NCI-H526 (cell line): Measurements from ENCODE around the gene CT47C1.
A peak's percentile ranks its signal among the peaks of the same experiment; 100 is the strongest.

ENCODE experiments used
- DNase-seq, 2 experiments: peaks; one replicate each; lab custom pipeline; 2025; lab: John Stamatoyannopoulos, UW

The CT47C1 gene

DNA sequence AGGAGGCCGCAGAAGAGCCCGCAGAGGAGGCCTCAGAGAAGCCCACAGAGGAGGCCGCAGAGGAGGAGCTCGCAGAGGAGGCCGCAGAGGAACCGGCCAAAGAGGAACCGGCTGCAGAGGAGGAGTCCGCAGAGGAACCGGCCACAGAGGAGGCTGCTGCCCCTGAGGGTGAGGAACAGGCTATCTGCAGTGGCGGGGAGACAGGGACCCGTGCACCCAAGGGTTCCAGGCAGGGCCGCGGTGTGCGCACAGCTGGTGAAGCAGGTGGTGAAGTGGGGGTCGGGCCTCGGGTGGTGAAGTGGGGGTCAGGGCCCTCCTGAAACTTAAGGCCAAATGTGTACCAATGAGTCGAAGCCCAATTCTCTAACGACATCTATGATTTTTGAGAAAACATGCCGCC is 1.1 kb downstream of the CT47C1 start:
- DNase-seq: no peak

DNA sequence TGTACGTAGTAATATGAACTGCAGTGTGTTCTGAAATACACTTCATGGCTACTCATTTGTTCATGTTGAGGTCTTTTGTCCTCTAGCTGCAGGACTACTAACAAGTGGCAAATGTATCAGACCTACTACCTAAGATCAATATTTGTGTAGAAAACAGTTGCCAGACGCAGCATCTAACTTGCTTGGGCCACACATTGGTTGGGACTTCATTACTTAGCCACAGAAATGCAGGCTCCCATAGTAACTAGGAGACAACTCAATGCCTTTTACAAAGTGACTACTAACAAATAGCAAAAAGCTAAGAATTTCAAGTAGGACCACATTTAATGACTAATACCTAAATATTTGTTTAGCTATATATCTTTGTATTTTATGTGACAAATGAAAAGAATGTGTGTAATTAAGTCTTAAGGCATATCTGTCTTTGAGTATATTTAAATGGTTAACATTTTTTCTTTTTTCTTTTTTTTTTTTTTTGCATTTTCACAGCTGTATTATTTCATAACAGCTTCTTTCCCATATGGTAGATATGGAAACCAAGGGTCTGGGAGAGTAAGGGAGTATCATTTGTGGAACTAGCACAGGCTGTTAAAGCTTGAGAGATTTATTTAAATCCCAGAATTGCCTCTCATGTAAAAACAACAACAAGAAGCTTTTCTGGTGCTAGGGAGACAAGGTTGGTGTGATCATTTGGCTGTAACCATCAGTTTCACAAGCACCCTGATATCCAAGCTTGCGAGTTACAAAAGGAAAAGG is 2.7 kb downstream of the CT47C1 start:
- DNase-seq: no peak

DNA sequence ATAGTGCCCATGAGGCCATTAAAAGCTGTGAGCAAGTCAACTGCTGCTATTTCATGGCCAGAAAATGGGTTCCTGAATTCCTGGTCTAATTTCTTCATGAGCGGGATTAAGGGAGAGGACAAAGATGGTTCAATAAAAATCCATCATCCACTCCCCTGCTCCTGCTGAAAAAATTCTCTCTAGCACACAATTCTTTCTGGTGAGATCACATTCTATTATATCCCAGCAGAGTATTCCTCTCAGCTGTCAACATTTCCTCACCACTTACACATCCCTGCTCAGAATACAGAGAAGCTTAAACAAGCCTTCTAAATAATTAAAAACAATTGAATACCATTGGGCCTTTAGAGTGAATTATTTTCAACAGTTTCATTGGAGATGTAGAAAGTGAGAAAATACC is 9.5 kb downstream of the CT47C1 start:
- DNase-seq: no peak

DNA sequence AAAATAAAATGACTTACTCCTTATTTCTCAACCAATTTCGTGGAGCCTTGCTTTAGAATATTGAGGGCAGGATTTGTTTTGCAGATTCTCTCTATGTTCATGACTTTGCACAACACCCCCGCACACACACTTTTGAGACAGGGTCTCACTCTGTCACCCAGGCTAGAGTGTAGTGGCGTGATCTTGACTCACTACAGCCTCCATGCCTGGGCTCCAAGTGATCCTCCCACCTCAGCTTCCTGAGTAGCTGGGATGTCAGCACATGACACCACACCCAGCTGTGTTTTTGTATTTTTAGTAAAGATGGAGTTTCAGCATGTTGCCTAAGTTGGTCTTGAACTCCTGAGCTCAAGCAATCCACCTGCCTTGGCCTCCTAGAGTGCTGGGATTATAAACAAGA is 12.0 kb downstream of the CT47C1 start:
- no peak for DNase-seq

DNA sequence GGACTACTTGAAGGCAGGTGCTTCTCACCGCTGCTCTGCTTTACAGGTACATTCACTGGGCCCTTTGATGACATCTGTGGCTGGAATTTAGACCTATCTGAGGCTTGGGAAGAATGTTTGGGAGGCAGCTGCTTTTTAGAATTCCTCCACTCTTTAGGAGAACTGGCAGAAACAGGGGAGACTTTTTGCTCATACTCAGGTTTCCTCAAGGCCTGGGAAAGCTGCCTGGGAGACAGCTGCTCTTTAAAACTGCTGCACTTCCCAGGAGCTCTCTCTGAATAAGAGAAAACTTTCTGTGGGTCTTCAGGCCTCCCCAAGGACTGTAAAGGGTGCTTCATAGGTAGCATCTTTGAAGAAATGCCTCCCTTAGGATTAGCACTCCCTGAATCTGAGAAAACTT is 14.3 kb downstream of the CT47C1 start:
- DNase-seq: no peak

DNA sequence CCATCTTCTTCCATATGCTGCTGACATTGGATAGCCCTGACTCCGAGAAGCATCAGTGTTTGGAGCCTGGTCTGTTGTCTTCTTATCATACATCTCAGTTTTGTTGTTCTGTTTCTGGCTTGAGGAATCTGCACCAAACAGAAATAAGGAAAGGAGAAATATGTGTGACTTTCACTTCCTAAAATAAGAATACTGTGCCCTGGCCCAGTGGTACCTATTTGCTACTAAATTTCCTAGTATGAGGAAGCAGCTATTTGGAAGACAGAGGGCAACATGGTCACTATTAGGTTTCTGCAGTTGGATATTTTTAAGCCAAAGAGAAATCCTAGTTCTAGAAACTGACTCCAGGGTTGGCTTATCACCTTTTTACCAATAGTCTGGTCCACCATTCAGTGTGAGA is 16.8 kb downstream of the CT47C1 start:
- DNase-seq: no peak

DNA sequence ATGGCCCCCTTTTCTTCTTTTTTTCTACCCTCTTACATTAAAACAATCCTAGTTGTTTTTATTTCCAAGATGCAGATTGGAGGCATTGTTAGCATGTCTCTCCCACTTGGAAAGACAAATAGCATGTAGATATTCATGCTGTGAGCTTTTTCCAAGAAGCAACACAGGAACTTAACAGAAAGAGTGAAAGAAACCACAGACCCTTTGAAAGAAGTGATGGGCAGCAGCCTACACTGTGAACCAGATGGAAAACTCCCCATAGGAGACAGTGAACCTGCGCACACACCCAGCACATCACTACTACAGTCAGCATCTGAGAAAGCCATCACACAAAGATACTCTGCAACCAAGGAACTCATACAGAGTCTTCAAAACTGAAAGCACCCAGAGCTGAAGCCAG is 17.8 kb downstream of the CT47C1 start:
- no peak for DNase-seq

DNA sequence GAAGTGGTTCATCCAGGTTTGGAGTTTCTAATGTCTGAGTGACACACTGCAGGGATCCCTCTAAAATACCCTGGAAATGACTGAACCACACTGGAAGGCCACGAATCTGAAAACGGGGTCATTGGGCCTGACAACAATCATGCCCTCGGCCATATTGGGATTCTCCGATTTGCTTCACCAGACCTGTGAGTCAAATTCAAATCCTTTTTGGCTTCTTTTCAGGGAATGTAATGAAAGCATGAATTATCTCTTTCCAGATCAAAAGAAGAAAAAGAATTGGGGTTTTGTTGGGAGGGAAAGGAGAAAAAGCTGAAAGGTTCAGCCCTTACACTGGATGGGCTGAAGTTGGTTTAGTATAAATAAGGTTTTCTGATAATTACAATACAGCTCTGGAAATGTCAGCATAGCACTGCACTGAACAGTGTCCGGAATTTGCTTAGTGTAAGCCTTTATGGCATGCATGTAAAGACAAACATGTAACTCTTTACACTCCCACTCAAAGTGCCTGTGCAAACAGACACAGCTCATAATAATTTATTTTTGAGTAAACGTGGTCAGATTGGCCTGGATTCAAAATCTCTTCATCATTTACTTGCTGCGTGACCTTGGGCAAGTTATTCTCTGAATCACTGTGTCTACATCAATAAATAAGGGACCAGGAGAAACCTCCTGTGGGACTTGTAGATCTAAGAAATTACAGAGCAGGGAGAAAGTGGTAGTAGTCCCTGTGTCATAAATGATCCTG is 21.4 kb downstream of the CT47C1 start:
- no peak for DNase-seq

DNA sequence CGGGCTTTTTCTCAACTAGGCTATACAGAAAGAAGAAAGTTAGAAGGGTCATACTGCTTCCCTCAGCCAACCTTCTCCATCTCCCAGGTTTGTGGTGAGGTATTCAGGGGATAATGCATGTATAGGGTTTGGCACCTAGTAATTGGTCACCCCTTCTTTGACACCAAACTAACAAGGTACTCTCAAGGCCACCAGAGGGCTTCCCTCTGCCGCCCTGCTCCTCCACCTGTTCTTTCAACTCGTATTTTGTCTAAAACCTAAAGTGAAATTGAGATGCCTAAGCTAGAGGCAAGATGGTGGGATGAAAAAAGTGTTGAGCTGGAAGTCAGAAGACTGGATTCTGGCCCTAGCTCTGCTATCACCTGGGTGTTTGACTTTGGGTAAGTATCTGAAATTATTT is 22.0 kb downstream of the CT47C1 start:
- DNase-seq: no peak

DNA sequence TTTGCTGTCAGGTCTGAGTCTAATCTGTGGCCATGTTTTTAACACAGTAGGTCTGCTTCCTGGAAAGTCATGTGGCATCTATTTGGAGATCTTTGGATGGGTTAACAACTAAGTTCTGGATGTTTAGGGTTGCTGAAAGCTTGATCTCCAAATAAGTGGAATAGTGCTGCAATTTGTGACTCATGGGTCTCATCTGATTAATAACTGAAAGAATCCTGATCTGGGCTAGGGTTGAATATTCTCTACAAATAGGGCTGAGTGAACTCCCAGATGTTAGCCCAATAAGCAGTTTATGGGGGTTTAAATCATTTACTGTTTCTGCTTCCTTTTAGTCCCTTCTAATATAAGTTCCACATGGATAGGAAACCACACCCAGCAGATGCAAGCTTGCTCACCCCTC is 23.1 kb downstream of the CT47C1 start:
- no peak for DNase-seq

DNA sequence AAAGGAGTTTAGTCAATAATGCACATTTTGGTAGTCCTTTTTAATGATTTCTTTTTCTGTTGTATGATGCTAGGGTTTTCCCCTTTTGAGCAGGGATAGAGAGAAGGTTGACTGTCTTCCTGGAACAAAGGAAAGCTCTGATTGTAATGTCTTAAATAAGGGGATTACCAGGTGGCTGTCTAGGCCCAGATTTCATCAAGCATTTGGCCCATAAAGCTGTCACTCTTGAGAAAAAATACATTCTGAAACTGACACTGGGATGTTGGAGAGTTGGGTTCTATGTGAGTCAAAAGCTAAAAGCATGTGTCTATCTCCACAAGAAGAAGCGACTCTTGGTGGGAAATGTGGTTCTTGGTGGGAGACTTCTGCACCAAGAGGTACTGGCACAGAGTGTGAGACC is 28.4 kb downstream of the CT47C1 start:
- no peak for DNase-seq

DNA sequence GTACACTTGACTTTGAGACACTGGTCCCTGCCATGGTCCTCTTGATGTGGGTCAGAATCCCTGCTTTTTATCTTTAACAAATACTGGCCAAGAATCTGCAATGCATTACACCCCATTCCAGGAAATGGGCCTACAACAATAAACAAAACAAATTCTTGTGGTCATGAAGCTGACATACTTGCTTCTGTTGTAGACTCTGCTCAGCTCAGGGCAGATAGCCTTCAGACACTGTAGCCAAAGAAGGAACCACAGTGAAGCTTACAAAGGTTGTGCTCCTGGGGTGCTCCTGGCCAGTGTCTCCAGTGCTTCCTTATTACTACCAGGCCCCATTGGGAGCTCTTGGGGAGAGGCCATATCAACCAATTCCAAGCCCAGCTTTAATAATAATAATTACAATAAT is 33.0 kb downstream of the CT47C1 start:
- no peak for DNase-seq

DNA sequence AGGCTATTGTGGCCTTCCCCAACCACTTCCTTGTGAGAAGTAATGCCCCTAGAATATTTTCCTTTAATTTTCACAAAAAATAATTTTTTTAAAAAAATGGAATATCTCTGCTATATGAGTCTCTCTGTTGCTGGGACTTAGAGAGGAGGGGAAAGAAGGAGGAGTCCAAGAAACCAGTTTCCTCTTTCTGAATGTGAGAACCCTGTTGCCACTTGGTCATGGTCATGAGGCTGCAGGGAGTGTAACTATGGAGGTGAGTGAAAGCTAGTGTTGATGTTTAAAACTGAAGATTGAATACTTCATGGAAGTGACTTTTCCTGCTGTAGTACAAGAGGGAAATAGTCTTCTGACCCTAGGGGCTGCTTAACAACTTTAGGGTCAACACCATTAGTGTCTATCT is 34.4 kb downstream of the CT47C1 start:
- no peak for DNase-seq

DNA sequence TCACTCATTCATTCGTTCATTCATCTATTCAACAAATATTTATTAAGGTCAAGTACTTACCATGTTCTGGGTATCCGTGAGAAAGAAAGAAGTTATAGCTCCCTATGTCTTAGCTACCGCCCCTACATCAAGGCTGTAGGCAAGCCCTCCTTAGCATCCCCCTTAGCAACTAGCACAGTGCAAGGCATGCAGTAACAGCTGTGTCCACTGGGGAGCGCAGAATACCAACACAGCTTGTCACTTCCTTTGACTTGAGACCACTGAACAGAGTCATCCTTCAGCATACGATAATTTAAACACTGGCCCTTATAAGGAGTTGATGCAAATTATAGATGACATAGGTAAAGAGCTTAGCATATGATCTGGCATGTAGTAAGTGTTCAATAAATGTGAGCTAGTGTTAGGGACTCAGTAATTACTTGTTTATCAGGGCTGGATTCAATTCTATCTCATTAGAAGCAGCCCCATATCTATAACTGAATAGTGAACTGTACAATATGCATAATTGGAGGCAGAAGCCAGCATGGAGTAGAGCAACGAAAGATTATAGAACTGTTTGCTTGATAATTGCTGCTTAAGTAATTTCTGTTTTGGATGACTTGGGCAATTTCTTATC is 46.1 kb downstream of the CT47C1 start:
- DNase-seq: peak; percentile 14 to 65

DNA sequence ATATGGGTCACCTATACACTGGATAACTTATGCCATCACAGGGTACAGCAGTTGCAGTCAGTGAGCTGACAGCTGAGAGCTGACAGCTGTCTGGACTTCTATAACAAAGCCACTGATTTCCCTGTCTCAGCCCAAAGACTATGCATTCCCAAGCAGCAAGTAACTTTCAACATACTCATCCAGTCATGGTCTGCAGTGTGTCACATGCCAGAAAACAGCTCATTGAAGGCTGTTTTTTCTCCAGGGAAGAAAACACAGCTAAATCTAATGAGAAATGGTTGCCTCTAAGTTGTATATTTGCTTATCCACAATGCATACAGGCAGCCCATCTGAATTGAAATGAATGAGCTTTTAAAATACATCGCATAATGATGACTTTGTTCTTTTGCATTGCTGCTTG is 48.5 kb downstream of the CT47C1 start:
- DNase-seq: no peak
